ENCODE data around the gene SLC22A8. TPM values are rescaled to one million over a fixed set of nuclear protein-coding genes. Genes with fewer than 3 reads are reported as not detected.

Gene SLC22A8
- total RNA-seq, 2 donors from 2014 or later: not detected

- Mint-ChIP-seq H3K27me3 (peaks cover 12 to 13% of the 10 kb centered on the region in 2 donors), H3K27ac (no peak overlapping the region), H3K36me3 (no peaks in the 10 kb centered on the region), H3K4me3 (no peak overlapping the region), H3K9me3 (no peaks in the 10 kb centered on the region), H3K4me1 (ENCODE audit: low read depth in 2 of 2) (no peaks in the 10 kb centered on the region)
- no peak for DNase-seq (ENCODE audit: low spot score)
- ATAC-seq: no peak
Observed at GRCh38 chr11:63012430-63012829, 3.2 kb downstream of the SLC22A8 start.

GRCh38 chr11:63010934-63011439 lies 4.7 kb downstream of the SLC22A8 start:
- H3K27ac Mint-ChIP-seq: no peak overlapping the region
- no peak overlapping the region for H3K4me3 Mint-ChIP-seq

GRCh38 chr11:63007920-63008319 lies 7.7 kb downstream of the SLC22A8 start:
- H3K27ac Mint-ChIP-seq: no peak overlapping the region
- H3K4me1 Mint-ChIP-seq (ENCODE audit: low read depth in 2 of 2): no peaks in the 10 kb centered on the region

More at GRCh38 chr11:63010934-63011439, 4.7 kb downstream of the SLC22A8 start:
- no peak for ATAC-seq
- no peak for DNase-seq (ENCODE audit: low spot score)
- no peaks in the 10 kb centered on the region for H3K9me3 Mint-ChIP-seq
- no peaks in the 10 kb centered on the region for H3K4me1 Mint-ChIP-seq (ENCODE audit: low read depth in 2 of 2)
- H3K36me3 Mint-ChIP-seq: no peaks in the 10 kb centered on the region
- peaks cover 12 to 13% of the 10 kb centered on the region in 2 donors for H3K27me3 Mint-ChIP-seq

GRCh38 chr11:63001456-63001855 lies 14.2 kb downstream of the SLC22A8 start:
- H3K4me3 Mint-ChIP-seq: no peak overlapping the region
- no peaks in the 10 kb centered on the region for H3K36me3 Mint-ChIP-seq
- peaks cover 6 to 12% of the 10 kb centered on the region in 2 donors for H3K27me3 Mint-ChIP-seq
- H3K4me1 Mint-ChIP-seq (ENCODE audit: low read depth in 2 of 2): peaks cover 0 to 4% of the 10 kb centered on the region in 2 donors
- H3K9me3 Mint-ChIP-seq: no peaks in the 10 kb centered on the region
- no peak overlapping the region for H3K27ac Mint-ChIP-seq
- DNase-seq (ENCODE audit: low spot score) (no peak), ATAC-seq (no peak)

More at GRCh38 chr11:63007920-63008319, 7.7 kb downstream of the SLC22A8 start:
- DNase-seq (ENCODE audit: low spot score) (no peak), ATAC-seq (no peak)
- Mint-ChIP-seq H3K27me3 (peaks cover 0 to 5% of the 10 kb centered on the region in 2 donors), H3K36me3 (no peaks in the 10 kb centered on the region), H3K4me3 (no peak overlapping the region), H3K9me3 (no peaks in the 10 kb centered on the region)

- DNase-seq (ENCODE audit: low spot score) (no peak), ATAC-seq (no peak)
- Mint-ChIP-seq H3K27ac (no peak overlapping the region), H3K36me3 (no peaks in the 10 kb centered on the region), H3K9me3 (no peaks in the 10 kb centered on the region), H3K4me3 (no peak overlapping the region), H3K4me1 (ENCODE audit: low read depth in 2 of 2) (peaks cover 0 to 4% of the 10 kb centered on the region in 2 donors), H3K27me3 (peaks cover 12 to 14% of the 10 kb centered on the region in 2 donors)
Observed at GRCh38 chr11:62999649-63000048, 16.0 kb downstream of the SLC22A8 start.

- H3K4me1 Mint-ChIP-seq (ENCODE audit: low read depth in 2 of 2): peaks cover 0 to 4% of the 10 kb centered on the region in 2 donors
- DNase-seq (ENCODE audit: low spot score) (no peak), ATAC-seq (no peak)
- no peaks in the 10 kb centered on the region for H3K36me3 Mint-ChIP-seq
- H3K4me3 Mint-ChIP-seq: no peak overlapping the region
- no peaks in the 10 kb centered on the region for H3K9me3 Mint-ChIP-seq
- peaks cover 12 to 14% of the 10 kb centered on the region in 2 donors for H3K27me3 Mint-ChIP-seq
- no peak overlapping the region for H3K27ac Mint-ChIP-seq
Observed at GRCh38 chr11:62999156-62999555, 16.5 kb downstream of the SLC22A8 start.

- ATAC-seq (no peak), DNase-seq (ENCODE audit: low spot score) (no peak)
- Mint-ChIP-seq H3K4me1 (ENCODE audit: low read depth in 2 of 2) (peaks cover 0 to 4% of the 10 kb centered on the region in 2 donors), H3K9me3 (no peaks in the 10 kb centered on the region), H3K27ac (no peak overlapping the region), H3K27me3 (peaks cover 9 to 17% of the 10 kb centered on the region in 2 donors), H3K4me3 (no peak overlapping the region), H3K36me3 (no peaks in the 10 kb centered on the region)
Observed at GRCh38 chr11:62996271-62996670, 19.4 kb downstream of the SLC22A8 start.

GRCh38 chr11:62994775-62995174 lies 20.9 kb downstream of the SLC22A8 start:
- ATAC-seq: no peak

GRCh38 chr11:62988276-62988675 lies 27.4 kb downstream of the SLC22A8 start:
- Mint-ChIP-seq H3K27me3 (peaks cover 7 to 16% of the 10 kb centered on the region in 2 donors), H3K36me3 (no peaks in the 10 kb centered on the region), H3K9me3 (no peaks in the 10 kb centered on the region), H3K4me1 (ENCODE audit: low read depth in 2 of 2) (no peaks in the 10 kb centered on the region), H3K27ac (no peak overlapping the region), H3K4me3 (no peak overlapping the region)
- DNase-seq (ENCODE audit: low spot score): no peak
- no peak for ATAC-seq

More at GRCh38 chr11:62994775-62995174, 20.9 kb downstream of the SLC22A8 start:
- no peak overlapping the region for H3K4me3 Mint-ChIP-seq
- no peaks in the 10 kb centered on the region for H3K9me3 Mint-ChIP-seq
- no peaks in the 10 kb centered on the region for H3K36me3 Mint-ChIP-seq
- H3K27me3 Mint-ChIP-seq: peaks cover 7 to 13% of the 10 kb centered on the region in 2 donors
- DNase-seq (ENCODE audit: low spot score): no peak
- no peak overlapping the region for H3K27ac Mint-ChIP-seq
- peaks cover 0 to 4% of the 10 kb centered on the region in 2 donors for H3K4me1 Mint-ChIP-seq (ENCODE audit: low read depth in 2 of 2)

GRCh38 chr11:62985041-62985750 lies 30.4 kb downstream of the SLC22A8 start:
- ATAC-seq (no peak), DNase-seq (ENCODE audit: low spot score) (no peak)
- Mint-ChIP-seq H3K9me3 (no peaks in the 10 kb centered on the region), H3K4me1 (ENCODE audit: low read depth in 2 of 2) (no peaks in the 10 kb centered on the region), H3K4me3 (no peak overlapping the region), H3K27me3 (peaks cover 7 to 12% of the 10 kb centered on the region in 2 donors), H3K36me3 (no peaks in the 10 kb centered on the region), H3K27ac (no peak overlapping the region)

GRCh38 chr11:62984451-62984991 lies 31.1 kb downstream of the SLC22A8 start, which contains the start of gene SLC22A6:
Gene SLC22A6, minus strand, starts transcription at chr11:62984967. Its CDS starts 277 bp downstream, at chr11:62984690.
- DNase-seq (ENCODE audit: low spot score) (no peak), ATAC-seq (peak in 1 of 2 donors; percentile 26)
- Mint-ChIP-seq H3K4me1 (ENCODE audit: low read depth in 2 of 2) (no peaks in the 10 kb centered on the region), H3K36me3 (no peaks in the 10 kb centered on the region), H3K4me3 (no peak within 1 kb of the TSS), H3K27ac (no peak within 1 kb of the TSS), H3K27me3 (peaks cover 7 to 12% of the 10 kb centered on the region in 2 donors), H3K9me3 (no peaks in the 10 kb centered on the region)

GRCh38 chr11:62983536-62984199 lies 32.0 kb downstream of the SLC22A8 start:
- DNase-seq (ENCODE audit: low spot score) (no peak), ATAC-seq (no peak)
- Mint-ChIP-seq H3K27ac (no peak overlapping the region), H3K4me1 (ENCODE audit: low read depth in 2 of 2) (no peaks in the 10 kb centered on the region), H3K9me3 (no peaks in the 10 kb centered on the region), H3K27me3 (peaks cover 7 to 15% of the 10 kb centered on the region in 2 donors), H3K36me3 (no peaks in the 10 kb centered on the region), H3K4me3 (no peak overlapping the region)

- DNase-seq (ENCODE audit: low spot score) (no peak), ATAC-seq (peak in 1 of 2 donors; percentile 10)
- Mint-ChIP-seq H3K27me3 (peaks cover 0 to 13% of the 10 kb centered on the region in 2 donors), H3K9me3 (no peaks in the 10 kb centered on the region), H3K36me3 (no peaks in the 10 kb centered on the region), H3K4me1 (ENCODE audit: low read depth in 2 of 2) (no peaks in the 10 kb centered on the region), H3K4me3 (no peak overlapping the region), H3K27ac (no peak overlapping the region)
Observed at GRCh38 chr11:62981743-62982142, 33.9 kb downstream of the SLC22A8 start.

Data from natural killer cell treated with Interleukin-12 subunit alpha and Interleukin-12 subunit beta and Interleukin-15 and Interleukin-18, amount 100 ng/mL, for 72 hours (primary cell).